ENCODE data around the gene GALNT18.

The GALNT18 gene

GRCh38 chr11:11236498-11237059 is 385.2 kb downstream of the GALNT18 start:
- no peak for DNase-seq (ENCODE audit: low spot score)
- TF ChIP-seq, protein P1, sequence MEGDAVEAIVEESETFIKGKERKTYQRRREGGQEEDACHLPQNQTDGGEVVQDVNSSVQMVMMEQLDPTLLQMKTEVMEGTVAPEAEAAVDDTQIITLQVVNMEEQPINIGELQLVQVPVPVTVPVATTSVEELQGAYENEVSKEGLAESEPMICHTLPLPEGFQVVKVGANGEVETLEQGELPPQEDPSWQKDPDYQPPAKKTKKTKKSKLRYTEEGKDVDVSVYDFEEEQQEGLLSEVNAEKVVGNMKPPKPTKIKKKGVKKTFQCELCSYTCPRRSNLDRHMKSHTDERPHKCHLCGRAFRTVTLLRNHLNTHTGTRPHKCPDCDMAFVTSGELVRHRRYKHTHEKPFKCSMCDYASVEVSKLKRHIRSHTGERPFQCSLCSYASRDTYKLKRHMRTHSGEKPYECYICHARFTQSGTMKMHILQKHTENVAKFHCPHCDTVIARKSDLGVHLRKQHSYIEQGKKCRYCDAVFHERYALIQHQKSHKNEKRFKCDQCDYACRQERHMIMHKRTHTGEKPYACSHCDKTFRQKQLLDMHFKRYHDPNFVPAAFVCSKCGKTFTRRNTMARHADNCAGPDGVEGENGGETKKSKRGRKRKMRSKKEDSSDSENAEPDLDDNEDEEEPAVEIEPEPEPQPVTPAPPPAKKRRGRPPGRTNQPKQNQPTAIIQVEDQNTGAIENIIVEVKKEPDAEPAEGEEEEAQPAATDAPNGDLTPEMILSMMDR (IDR thresholded peaks at IDR 0.05; ENCODE audit: extremely low read depth, missing control alignments) = no peak

DNA sequence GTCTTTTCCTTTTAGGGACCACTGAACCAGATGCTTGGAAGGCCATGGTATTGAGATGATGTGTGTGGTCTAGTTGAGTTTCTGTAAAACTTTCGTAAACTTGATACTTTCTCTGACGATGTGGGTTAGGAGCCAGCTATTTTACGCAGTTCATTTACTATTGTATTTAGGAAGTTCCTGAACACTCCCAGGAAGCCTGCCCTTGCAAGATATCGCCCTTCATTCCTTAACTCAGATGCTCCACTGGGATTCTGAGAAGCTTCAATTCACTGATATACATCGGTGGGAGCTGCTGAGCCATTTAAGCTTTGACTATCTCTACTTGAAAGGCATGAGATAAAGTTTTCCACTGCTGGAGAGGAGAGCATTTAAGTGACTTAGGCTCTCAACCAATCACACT is 390.0 kb downstream of the GALNT18 start:
- no peak for DNase-seq (ENCODE audit: low spot score)
- TF ChIP-seq, protein P1 (IDR thresholded peaks at IDR 0.05; ENCODE audit: extremely low read depth, missing control alignments) = no peak

- DNase-seq (ENCODE audit: low spot score) = peak; percentile 35
- TF ChIP-seq, protein P1 (IDR thresholded peaks at IDR 0.05; ENCODE audit: extremely low read depth, missing control alignments) = no peak
Measured at GRCh38 chr11:11230802-11231562, 390.8 kb downstream of the GALNT18 start.

GRCh38 chr11:11230087-11230486 is 391.7 kb downstream of the GALNT18 start:
- TF ChIP-seq, protein P1 (IDR thresholded peaks at IDR 0.05; ENCODE audit: extremely low read depth, missing control alignments) = no peak
- no peak for DNase-seq (ENCODE audit: low spot score)

- TF ChIP-seq, protein P1 (IDR thresholded peaks at IDR 0.05; ENCODE audit: extremely low read depth, missing control alignments) = no peak
- DNase-seq (ENCODE audit: low spot score) = no peak
Measured at GRCh38 chr11:11229647-11230046, 392.2 kb downstream of the GALNT18 start.

GRCh38 chr11:11227296-11228085 is 394.3 kb downstream of the GALNT18 start:
- no peak for DNase-seq (ENCODE audit: low spot score)

More at GRCh38 chr11:11227296-11228085, 394.3 kb downstream of the GALNT18 start:
- TF ChIP-seq, protein P1 (IDR thresholded peaks at IDR 0.05; ENCODE audit: extremely low read depth, missing control alignments) = no peak
